ENCODE measurements around the gene COL19A1. TPM values are rescaled to one million over a fixed set of nuclear protein-coding genes. Genes with fewer than 3 reads are reported as not detected.

COL19A1 gene
- total and polyA plus RNA-seq, 4 donors = 1.4 to 6.7 (median 2.9) TPM

GRCh38 chr6:70124882-70125545, 258.7 kb downstream of the COL19A1 start:
- no peak overlapping the region for H3K27ac ChIP-seq (ENCODE audit: low read depth, low read length)
- no peak for DNase-seq (ENCODE audit: low read depth in 4 of 6, low spot score in 6 of 6)
- H3K4me1 ChIP-seq (ENCODE audit: control insufficient read depth, insufficient read depth, low read length) = no peaks in the 10 kb centered on the region
- no peaks in the 10 kb centered on the region for H3K36me3 ChIP-seq (ENCODE audit: control insufficient read depth, insufficient read depth, low read length)
- no peak overlapping the region for H3K4me3 ChIP-seq (ENCODE audit: low read depth, low read length)
- no peaks in the 10 kb centered on the region for H3K9me3 ChIP-seq (ENCODE audit: control insufficient read depth, insufficient read depth, low read length)
- H3K27me3 ChIP-seq (ENCODE audit: control insufficient read depth, insufficient read depth, low read length) = no peaks in the 10 kb centered on the region
- no CpG with 5 or more reads among the region's 3 CpGs for WGBS (ENCODE audit: insufficient coverage)

DNA sequence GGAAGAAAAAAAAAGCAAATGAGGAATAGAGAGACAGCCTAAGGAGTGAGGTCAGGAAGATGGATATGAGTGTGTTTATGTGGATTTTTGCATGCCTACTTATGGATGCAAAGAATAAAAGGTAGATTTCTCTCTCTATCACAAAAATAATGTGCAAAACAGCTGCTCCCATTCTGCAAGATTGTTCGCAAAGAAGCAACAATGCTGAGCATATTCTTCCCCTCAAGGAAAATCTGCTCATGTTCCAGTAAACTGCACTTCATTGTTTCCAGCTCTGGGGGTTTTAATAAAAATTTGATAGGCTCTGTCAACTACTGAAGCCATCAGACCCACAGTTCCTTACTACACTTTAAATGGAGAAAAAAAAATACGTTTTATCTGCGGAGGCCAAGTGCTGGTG, 259.2 kb downstream of the COL19A1 start:
- WGBS (ENCODE audit: insufficient coverage) = no CpG with 5 or more reads among the region's 3 CpGs
- no peaks in the 10 kb centered on the region for H3K36me3 ChIP-seq (ENCODE audit: control insufficient read depth, insufficient read depth, low read length)
- no peaks in the 10 kb centered on the region for H3K27me3 ChIP-seq (ENCODE audit: control insufficient read depth, insufficient read depth, low read length)
- no peaks in the 10 kb centered on the region for H3K9me3 ChIP-seq (ENCODE audit: control insufficient read depth, insufficient read depth, low read length)
- no peaks in the 10 kb centered on the region for H3K4me1 ChIP-seq (ENCODE audit: control insufficient read depth, insufficient read depth, low read length)
- DNase-seq (ENCODE audit: low read depth in 4 of 6, low spot score in 6 of 6) = no peak
- H3K4me3 ChIP-seq (ENCODE audit: low read depth, low read length) = no peak overlapping the region
- H3K27ac ChIP-seq (ENCODE audit: low read depth, low read length) = no peak overlapping the region

DNA sequence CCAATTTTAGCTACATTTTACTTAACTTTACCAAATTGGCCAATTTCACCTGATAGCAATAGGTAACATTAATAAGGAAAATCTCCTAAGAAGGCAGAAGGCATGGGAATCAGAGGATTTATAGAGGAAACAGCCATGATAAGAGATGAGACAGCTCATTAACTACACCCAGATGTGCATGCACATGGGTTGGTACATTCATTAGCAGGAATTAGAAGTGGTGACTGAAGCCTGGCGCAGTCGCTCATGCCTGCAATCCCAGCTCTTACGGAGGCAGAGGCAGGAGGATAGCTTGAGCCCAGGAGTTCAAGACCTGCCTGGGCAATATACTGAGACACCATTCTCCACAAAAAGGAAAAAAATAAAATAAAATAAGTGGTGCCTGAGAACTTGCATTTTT, 263.0 kb downstream of the COL19A1 start:
- no peaks in the 10 kb centered on the region for H3K36me3 ChIP-seq (ENCODE audit: control insufficient read depth, insufficient read depth, low read length)
- no peak overlapping the region for H3K4me3 ChIP-seq (ENCODE audit: low read depth, low read length)
- no peak overlapping the region for H3K27ac ChIP-seq (ENCODE audit: low read depth, low read length)
- DNase-seq (ENCODE audit: low read depth in 4 of 6, low spot score in 6 of 6) = no peak
- no peaks in the 10 kb centered on the region for H3K4me1 ChIP-seq (ENCODE audit: control insufficient read depth, insufficient read depth, low read length)
- WGBS (ENCODE audit: insufficient coverage) = no CpG with 5 or more reads among the region's 3 CpGs
- H3K27me3 ChIP-seq (ENCODE audit: control insufficient read depth, insufficient read depth, low read length) = no peaks in the 10 kb centered on the region
- H3K9me3 ChIP-seq (ENCODE audit: control insufficient read depth, insufficient read depth, low read length) = no peaks in the 10 kb centered on the region

GRCh38 chr6:70130865-70131264, 264.5 kb downstream of the COL19A1 start:
- WGBS (ENCODE audit: insufficient coverage) = no CpG with 5 or more reads among the region's 1 CpG
- Histone ChIP-seq H3K36me3 (ENCODE audit: control insufficient read depth, insufficient read depth, low read length) (no peaks in the 10 kb centered on the region), H3K4me3 (ENCODE audit: low read depth, low read length) (no peak overlapping the region), H3K9me3 (ENCODE audit: control insufficient read depth, insufficient read depth, low read length) (no peaks in the 10 kb centered on the region), H3K4me1 (ENCODE audit: control insufficient read depth, insufficient read depth, low read length) (no peaks in the 10 kb centered on the region), H3K27ac (ENCODE audit: low read depth, low read length) (no peak overlapping the region), H3K27me3 (ENCODE audit: control insufficient read depth, insufficient read depth, low read length) (no peaks in the 10 kb centered on the region)
- DNase-seq (ENCODE audit: low read depth in 4 of 6, low spot score in 6 of 6) = no peak

DNA sequence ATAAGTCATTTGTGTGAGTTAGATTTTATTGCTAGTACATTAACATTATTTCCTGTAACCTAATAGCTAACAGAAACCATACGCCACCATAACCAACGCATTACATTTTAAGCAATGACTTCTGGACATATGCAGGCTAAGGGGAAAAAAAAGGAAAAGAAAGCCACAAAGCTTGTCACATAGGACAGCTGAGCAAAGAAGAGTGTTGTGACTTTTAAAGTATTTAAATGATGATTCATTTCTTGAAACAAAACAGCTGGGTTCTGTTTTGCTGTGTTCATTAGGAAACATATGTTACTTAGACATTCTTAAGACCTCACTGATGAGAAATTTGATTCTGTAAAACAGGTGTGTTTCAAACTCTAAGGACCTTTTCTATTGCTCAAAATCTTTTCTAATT, 265.2 kb downstream of the COL19A1 start:
- Histone ChIP-seq H3K27me3 (ENCODE audit: control insufficient read depth, insufficient read depth, low read length) (no peaks in the 10 kb centered on the region), H3K9me3 (ENCODE audit: control insufficient read depth, insufficient read depth, low read length) (no peaks in the 10 kb centered on the region), H3K4me3 (ENCODE audit: low read depth, low read length) (no peak overlapping the region), H3K27ac (ENCODE audit: low read depth, low read length) (no peak overlapping the region), H3K36me3 (ENCODE audit: control insufficient read depth, insufficient read depth, low read length) (no peaks in the 10 kb centered on the region), H3K4me1 (ENCODE audit: control insufficient read depth, insufficient read depth, low read length) (no peaks in the 10 kb centered on the region)
- no peak for DNase-seq (ENCODE audit: low read depth in 4 of 6, low spot score in 6 of 6)
- no CpG with 5 or more reads among the region's 2 CpGs for WGBS (ENCODE audit: insufficient coverage)

DNA sequence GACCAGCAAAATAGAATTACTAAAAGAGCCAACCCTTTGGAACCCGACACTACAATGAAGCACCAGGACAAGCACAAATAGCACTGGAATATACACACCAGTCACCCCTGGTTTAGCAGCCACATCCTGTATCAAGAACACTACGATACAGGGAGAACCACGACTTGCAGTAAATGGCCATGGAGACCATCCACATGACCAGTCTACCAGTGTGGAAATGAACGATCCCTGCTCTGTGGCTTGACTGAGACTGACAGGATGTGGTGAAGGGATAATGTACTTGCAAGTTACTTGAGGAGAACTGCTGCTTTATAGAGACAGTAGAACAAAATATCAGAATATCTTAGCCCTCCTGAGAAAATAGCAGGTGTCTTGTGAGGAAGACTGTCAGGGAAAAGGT, 266.9 kb downstream of the COL19A1 start:
- Histone ChIP-seq H3K9me3 (ENCODE audit: control insufficient read depth, insufficient read depth, low read length) (no peaks in the 10 kb centered on the region), H3K36me3 (ENCODE audit: control insufficient read depth, insufficient read depth, low read length) (no peaks in the 10 kb centered on the region), H3K4me1 (ENCODE audit: control insufficient read depth, insufficient read depth, low read length) (no peaks in the 10 kb centered on the region), H3K4me3 (ENCODE audit: low read depth, low read length) (no peak overlapping the region), H3K27ac (ENCODE audit: low read depth, low read length) (no peak overlapping the region), H3K27me3 (ENCODE audit: control insufficient read depth, insufficient read depth, low read length) (no peaks in the 10 kb centered on the region)
- no peak for DNase-seq (ENCODE audit: low read depth in 4 of 6, low spot score in 6 of 6)
- 95% methylated on average over 2 of the region's 4 CpGs for WGBS (ENCODE audit: insufficient coverage)

GRCh38 chr6:70134542-70134941, 268.2 kb downstream of the COL19A1 start:
- no peaks in the 10 kb centered on the region for H3K27me3 ChIP-seq (ENCODE audit: control insufficient read depth, insufficient read depth, low read length)
- no peak overlapping the region for H3K4me3 ChIP-seq (ENCODE audit: low read depth, low read length)
- WGBS (ENCODE audit: insufficient coverage) = no CpG with 5 or more reads among the region's 2 CpGs
- no peaks in the 10 kb centered on the region for H3K4me1 ChIP-seq (ENCODE audit: control insufficient read depth, insufficient read depth, low read length)
- no peaks in the 10 kb centered on the region for H3K9me3 ChIP-seq (ENCODE audit: control insufficient read depth, insufficient read depth, low read length)
- no peaks in the 10 kb centered on the region for H3K36me3 ChIP-seq (ENCODE audit: control insufficient read depth, insufficient read depth, low read length)
- H3K27ac ChIP-seq (ENCODE audit: low read depth, low read length) = no peak overlapping the region
- DNase-seq (ENCODE audit: low read depth in 4 of 6, low spot score in 6 of 6) = no peak

- Histone ChIP-seq H3K36me3 (ENCODE audit: control insufficient read depth, insufficient read depth, low read length) (no peaks in the 10 kb centered on the region), H3K9me3 (ENCODE audit: control insufficient read depth, insufficient read depth, low read length) (no peaks in the 10 kb centered on the region), H3K4me3 (ENCODE audit: low read depth, low read length) (no peak overlapping the region), H3K27ac (ENCODE audit: low read depth, low read length) (no peak overlapping the region), H3K27me3 (ENCODE audit: control insufficient read depth, insufficient read depth, low read length) (no peaks in the 10 kb centered on the region), H3K4me1 (ENCODE audit: control insufficient read depth, insufficient read depth, low read length) (no peaks in the 10 kb centered on the region)
- 93% methylated on average over 4 of the region's 10 CpGs for WGBS (ENCODE audit: insufficient coverage)
- no peak for DNase-seq (ENCODE audit: low read depth in 4 of 6, low spot score in 6 of 6)
Measured at GRCh38 chr6:70135219-70136160, 269.1 kb downstream of the COL19A1 start.

- H3K4me3 ChIP-seq (ENCODE audit: low read depth, low read length) = no peak overlapping the region
- H3K36me3 ChIP-seq (ENCODE audit: control insufficient read depth, insufficient read depth, low read length) = no peaks in the 10 kb centered on the region
- H3K9me3 ChIP-seq (ENCODE audit: control insufficient read depth, insufficient read depth, low read length) = no peaks in the 10 kb centered on the region
- no peak for DNase-seq (ENCODE audit: low read depth in 4 of 6, low spot score in 6 of 6)
- no peak overlapping the region for H3K27ac ChIP-seq (ENCODE audit: low read depth, low read length)
- H3K27me3 ChIP-seq (ENCODE audit: control insufficient read depth, insufficient read depth, low read length) = no peaks in the 10 kb centered on the region
- no CpG with 5 or more reads among the region's 1 CpG for WGBS (ENCODE audit: insufficient coverage)
- no peaks in the 10 kb centered on the region for H3K4me1 ChIP-seq (ENCODE audit: control insufficient read depth, insufficient read depth, low read length)
Measured at GRCh38 chr6:70136996-70137395, 270.6 kb downstream of the COL19A1 start.

GRCh38 chr6:70140496-70140895, 274.1 kb downstream of the COL19A1 start:
- no peak overlapping the region for H3K4me3 ChIP-seq (ENCODE audit: low read depth, low read length)
- no CpG with 5 or more reads among the region's 2 CpGs for WGBS (ENCODE audit: insufficient coverage)
- peaks cover 4% of the 10 kb centered on the region for H3K9me3 ChIP-seq (ENCODE audit: control insufficient read depth, insufficient read depth, low read length)
- DNase-seq (ENCODE audit: low read depth in 4 of 6, low spot score in 6 of 6) = no peak
- no peak overlapping the region for H3K27ac ChIP-seq (ENCODE audit: low read depth, low read length)
- no peaks in the 10 kb centered on the region for H3K27me3 ChIP-seq (ENCODE audit: control insufficient read depth, insufficient read depth, low read length)
- no peaks in the 10 kb centered on the region for H3K36me3 ChIP-seq (ENCODE audit: control insufficient read depth, insufficient read depth, low read length)
- H3K4me1 ChIP-seq (ENCODE audit: control insufficient read depth, insufficient read depth, low read length) = no peaks in the 10 kb centered on the region
